K562 (cell line): ENCODE results near the gene LRMDA. TPM values are rescaled to one million over a fixed set of nuclear protein-coding genes. Genes with fewer than 3 reads are reported as not detected.

Experiments
- ATAC-seq: fragments of 200-7000 bp; cut with Tn5 transposase; 3 replicates; pipeline ENCODE4 v1.9.1; 2020; ENCODE audit warnings: moderate library complexity
- BruUV-seq: library from RNA; stranded (reverse); fragments of 400-500 nt; replicated peaks from 2 replicates; lab custom pipeline; 2021; lab: Mats Ljungman, UMichigan
- CTCF ChIA-PET: fragments of 300-600 bp; formaldehyde crosslinking; extraction: SDS; loops from one replicate; lab custom pipeline; 2021; ENCODE audit warnings: low intra/inter-chr PET ratio; lab: Yijun Ruan, JAX
- POLR2A ChIA-PET: fragments of 300-600, 350-650 bp; sonication (Branson Sonifier 250); formaldehyde crosslinking; extraction: SDS; loops from one replicate; lab custom pipeline; 2021; ENCODE audit warnings: antibody characterized with exemption, inconsistent platforms; lab: Yijun Ruan, JAX
- DNase-seq, 4 experiments: peaks; one replicate each; pipeline versions ENCODE4 v3.0.0 to v3.0.0-alpha.2; 2011 to 2018; ENCODE audit warnings: low spot score in 3 of 4, mixed read lengths in 3 of 4; ENCODE audit errors: extremely low read depth in 1 of 4
- FAIRE-seq: peaks from 2 replicates; lab custom pipeline; 2011; peaks lifted over from hg19 to GRCh38; lab: Jason Lieb, UNC
- H2AFZ ChIP-seq: 2 replicates; pipeline ENCODE4 v1.6.0; 2011; ENCODE audit warnings: low read depth, low read length, control low read depth, inconsistent platforms
- H3K27ac ChIP-seq: fragments of 200-600 bp; 3 replicates; pipeline ENCODE4 v1.8.0; 2011; ENCODE audit warnings: low read depth, mild to moderate bottlenecking, control low read depth, inconsistent platforms, low read length, moderate library complexity, mixed read lengths; ENCODE audit errors: extremely low read depth
- H3K27me3 ChIP-seq, 2 experiments: fragments of 300-600 bp in 1 of 2; 2 replicates in 1 of 2; 3 replicates in 1 of 2; pipeline versions ENCODE4 v1.6.0 to v1.8.0; 2011; ENCODE audit warnings: inconsistent platforms in 2 of 2, low read length in 2 of 2, mild to moderate bottlenecking in 1 of 2, mixed read lengths in 1 of 2, moderate library complexity in 1 of 2; ENCODE audit not compliant: control insufficient read depth in 2 of 2, insufficient read depth in 2 of 2
- H3K36me3 ChIP-seq: fragments of 300-600 bp; 3 replicates; pipeline ENCODE4 v1.8.0; 2011; ENCODE audit warnings: mild to moderate bottlenecking, low read length, inconsistent platforms; ENCODE audit not compliant: control insufficient read depth, insufficient read depth
- H3K4me1 ChIP-seq, 2 experiments: fragments of 200-600 bp in 1 of 2; replicated peaks in 1 of 2; 2 replicates in 1 of 2; 3 replicates in 1 of 2; pipeline versions ENCODE4 v1.5.1 to v1.8.0; 2011; ENCODE audit warnings: inconsistent platforms in 2 of 2, low read length in 2 of 2, mild to moderate bottlenecking in 1 of 2, mixed read lengths in 1 of 2, moderate library complexity in 1 of 2; ENCODE audit not compliant: control insufficient read depth in 2 of 2, insufficient read depth in 2 of 2
- H3K4me2 ChIP-seq: 2 replicates; pipeline ENCODE4 v1.6.1; 2011; ENCODE audit warnings: low read length, control low read depth, inconsistent platforms, mixed read lengths; ENCODE audit not compliant: insufficient read depth
- H3K4me3 ChIP-seq: fragments of 200-600 bp; sonication (generic), shearing (Covaris generic); 2 replicates; pipeline ENCODE4 v1.5.1; 2016; ENCODE audit warnings: control low read depth, inconsistent platforms
- H3K79me2 ChIP-seq: fragments of 200-600 bp; 3 replicates; pipeline ENCODE4 v1.8.0; 2011; ENCODE audit warnings: low read length, inconsistent platforms; ENCODE audit not compliant: control insufficient read depth, insufficient read depth
- H3K9ac ChIP-seq, 2 experiments: 2 replicates each; pipeline versions ENCODE4 v1.6.0 to v1.6.1; 2011; ENCODE audit warnings: low read depth in 2 of 2, low read length in 2 of 2, control low read depth in 1 of 2, inconsistent platforms in 1 of 2, mild to moderate bottlenecking in 1 of 2, mixed read lengths in 1 of 2; ENCODE audit not compliant: insufficient read depth in 1 of 2
- H3K9me1 ChIP-seq: one replicate; pipeline ENCODE4 v1.6.0; 2011; ENCODE audit warnings: inconsistent platforms, mild to moderate bottlenecking, low read length, moderate library complexity; ENCODE audit not compliant: control insufficient read depth, insufficient read depth
- H3K9me3 ChIP-seq: replicated peaks from 2 replicates; pipeline ENCODE4 v1.5.1; 2011; ENCODE audit warnings: low read depth, low read length, inconsistent platforms; ENCODE audit not compliant: control insufficient read depth, insufficient read depth
- H4K20me1 ChIP-seq: replicated peaks from 2 replicates; pipeline ENCODE4 v1.6.1; 2011; ENCODE audit warnings: low read length, inconsistent platforms, mixed read lengths; ENCODE audit not compliant: control insufficient read depth, insufficient read depth
- HNRNPH1 ChIP-seq: fragments of 200-400 bp; formaldehyde crosslinking; optimal IDR thresholded peaks from 2 replicates; pipeline ENCODE3; 2017; ENCODE audit warnings: low read depth, mild to moderate bottlenecking, low read length, moderate library complexity
- MYBL2 ChIP-seq, 2 experiments: fragments of 450-650 bp in 1 of 2; sonication (generic) in 1 of 2; formaldehyde crosslinking in 1 of 2; IDR thresholded peaks; 2 replicates each; pipeline versions ENCODE4 v1.6.1 to v1.8.1; 2017 to 2022; ENCODE audit warnings: borderline replicate concordance in 1 of 2, inconsistent platforms in 1 of 2, low read depth in 1 of 2, mild to moderate bottlenecking in 1 of 2, missing genetic modification reagents in 1 of 2, moderate library complexity in 1 of 2
- NR2C2 ChIP-seq, 2 experiments: fragments of 200-800 bp in 1 of 2; sonication (Bioruptor generic) in 1 of 2; sonication (generic) in 1 of 2; formaldehyde crosslinking in 1 of 2; IDR thresholded peaks; 2 replicates each; pipeline versions ENCODE4 v1.6.1 to v1.8.0; 2016 to 2022; ENCODE audit warnings: mild to moderate bottlenecking in 1 of 2, missing compliant biosample characterization in 1 of 2, missing genetic modification characterization in 1 of 2, missing genetic modification reagents in 1 of 2
- TBL1XR1 ChIP-seq, 2 experiments: IDR thresholded peaks; 2 replicates each; pipeline ENCODE4 v1.6.1; 2012; ENCODE audit warnings: improper control_type of control experiment in 2 of 2, low read length in 2 of 2, mild to moderate bottlenecking in 1 of 2
- ZNF780A ChIP-seq: fragments of 250-450 bp; sonication (Bioruptor Pico); IDR thresholded peaks from 2 replicates; pipeline ENCODE4 v1.5.0; 2021; ENCODE audit warnings: mild to moderate bottlenecking
- ZSCAN29 ChIP-seq: fragments of 450-650 bp; IDR thresholded peaks from 2 replicates; pipeline ENCODE4 v1.6.1; 2017
- WGBS: fragments of 100-300 bp; shearing (Covaris generic); methylation state at CpG from one replicate; pipeline ENCODE4 v1.1.6; 2016; ENCODE audit warnings: low coverage, mixed read lengths; ENCODE audit not compliant: insufficient coverage; ENCODE audit errors: missing lambda C conversion rate; 5-methylcytosine and 5-hydroxymethylcytosine counted together
- in situ Hi-C: fragments of 300-500 bp; cut with MboI; formaldehyde crosslinking; loops from 4 replicates; pipeline ENCODE4 v1.15.0; 2018; ENCODE audit warnings: inconsistent platforms, mixed read lengths
- intact Hi-C: fragments of 100-400 bp; cut with micrococcal nuclease; formaldehyde crosslinking; loops from 2 replicates; pipeline ENCODE4 v1.14.2; 2022
- polyA plus RNA-seq, 8 experiments: library from polyadenylated mRNA; depleted of rRNA in 4 of 8; stranded (reverse) in 5 of 8; unstranded in 3 of 8; fragments of >200 nt; fragmentation: Nextera tagmentation in 2 of 8; fragmentation: Illumina TruSeq in 1 of 8; extraction: Ambion mirVana in 2 of 8; extraction: Trizol in 1 of 8; gene quantifications; 2 replicates each; pipeline versions ENCODE4 v1.2.1 to v1.2.3, GENCODE V29; 2011 to 2014; ENCODE audit warnings: inconsistent platforms in 1 of 8, missing spikeins in 1 of 8
- total RNA-seq, 7 experiments: library from RNA; depleted of rRNA in 6 of 7; stranded (reverse); fragments of >200 nt in 6 of 7; fragmentation: Illumina TruSeq in 2 of 7; extraction: Trizol in 2 of 7; gene quantifications; 2 replicates each; pipeline versions ENCODE4 v1.2.1 to v1.2.3, GENCODE V29; 2011 to 2021; ENCODE audit warnings: low replicate concordance in 1 of 7

LRMDA gene
- total and polyA plus RNA-seq, 9 of the 15 experiments (the other 6 are each of a cell fraction or from before 2014, with no cell fraction given), result 0.25 TPM; not detected in 8

DNA sequence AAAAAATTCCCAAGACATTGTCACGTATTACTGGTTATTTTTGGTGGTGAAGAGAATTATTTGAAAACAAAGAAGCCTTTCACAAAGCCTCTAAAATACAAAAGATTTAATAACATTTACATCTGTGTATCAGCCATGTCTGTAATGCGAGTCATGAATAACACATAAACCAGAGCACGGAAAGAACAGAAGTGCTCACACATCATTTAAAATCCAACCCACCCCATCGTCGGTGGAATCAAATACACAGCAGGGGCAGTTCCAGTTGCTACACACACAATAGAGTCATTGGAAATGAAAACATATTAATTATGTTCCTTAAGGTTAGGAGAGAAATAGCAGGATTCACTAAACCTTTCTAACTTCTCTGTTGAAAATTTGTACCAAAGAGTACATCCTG lies 1108.9 kb downstream of the LRMDA start:
- Histone ChIP-seq H3K4me1 (no peaks in the 10 kb centered on the region), H3K27me3 (no peaks in the 10 kb centered on the region), H3K36me3 (no peaks in the 10 kb centered on the region), H3K9me3 (no peaks in the 10 kb centered on the region), H3K79me2 (no peaks in the 10 kb centered on the region), H2AFZ (no peak overlapping the region), H3K9me1 (no peaks in the 10 kb centered on the region), H3K4me3 (no peak overlapping the region)
- in situ Hi-C loops, result no loop called here
- FAIRE-seq (no peak), DNase-seq (no peak), ATAC-seq (no peak)
- BruUV-seq, result no TSS peak
- TF ChIP-seq HNRNPH1, result no peak
- TF ChIP-seq MYBL2 (IDR thresholded peaks at IDR 0.05; ENCODE audit: low read depth), result no peak
- no peak for TF ChIP-seq MYBL2 (CRISPR knock-in tag; IDR thresholded peaks at IDR 0.05; ENCODE audit: borderline replicate concordance)
- TF ChIP-seq NR2C2 (CRISPR knock-in tag; IDR thresholded peaks at IDR 0.05), result no peak
- TF ChIP-seq NR2C2 (tag; IDR thresholded peaks at IDR 0.05), result no peak
- TF ChIP-seq TBL1XR1 (IDR thresholded peaks at IDR 0.05; ENCODE audit: low read length in 2 of 2), result no peak
- TF ChIP-seq ZSCAN29, result no peak
- TF ChIP-seq, all 486 proteins: peak for 0
- CTCF ChIA-PET, result no interaction called here
- POLR2A ChIA-PET, result no interaction called here
- intact Hi-C loops, result loop anchor here (10.0 kb wide), 2 partner anchors 444 to 1146 kb away; no protein-coding TSS in a partner anchor
- Histone ChIP-seq H3K4me2 (no peak overlapping the region), H4K20me1 (no peaks in the 10 kb centered on the region), H3K9ac (no peak overlapping the region), H3K27ac (no peak overlapping the region)
- WGBS, result 2% methylated on average over 5 of the region's 5 CpGs

DNA sequence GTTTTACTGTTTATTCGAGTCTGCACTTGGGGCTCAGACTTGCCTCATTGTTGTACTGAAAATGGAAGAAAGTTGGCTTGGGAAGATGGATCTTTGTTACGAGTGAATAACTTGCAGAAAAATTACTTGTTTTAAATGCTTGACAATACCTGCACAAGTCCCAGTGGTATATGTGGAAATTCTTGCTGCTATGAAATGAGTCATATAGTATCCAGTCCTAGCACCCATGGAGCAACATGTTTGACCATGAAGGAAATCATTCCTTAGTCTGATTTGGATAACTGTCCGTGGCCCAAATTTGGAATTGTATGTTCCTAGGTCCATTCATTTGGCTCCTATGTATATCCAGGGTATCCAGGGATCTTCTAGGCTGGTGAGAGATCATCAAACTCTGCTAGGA lies 1109.4 kb downstream of the LRMDA start:
- in situ Hi-C loops, result no loop called here
- no peak overlapping the region for H3K4me3 ChIP-seq
- no peak for TF ChIP-seq ZNF780A (CRISPR knock-in tag)
- 0% methylated on average over 3 of the region's 3 CpGs for WGBS
- FAIRE-seq, result no peak
- CTCF ChIA-PET, result no interaction called here
- H4K20me1 ChIP-seq, result no peaks in the 10 kb centered on the region
- no peak for ATAC-seq
- no peaks in the 10 kb centered on the region for H3K36me3 ChIP-seq
- intact Hi-C loops, result loop anchor here (10.0 kb wide), 2 partner anchors 444 to 1146 kb away; no protein-coding TSS in a partner anchor
- H3K27me3 ChIP-seq, result no peaks in the 10 kb centered on the region
- POLR2A ChIA-PET, result no interaction called here
- no peaks in the 10 kb centered on the region for H3K79me2 ChIP-seq
- no peaks in the 10 kb centered on the region for H3K9me3 ChIP-seq
- no peak overlapping the region for H3K4me2 ChIP-seq
- no peaks in the 10 kb centered on the region for H3K9me1 ChIP-seq
- H3K9ac ChIP-seq, result no peak overlapping the region
- H3K4me1 ChIP-seq, result no peaks in the 10 kb centered on the region
- H2AFZ ChIP-seq, result no peak overlapping the region
- no TSS peak for BruUV-seq
- DNase-seq, result no peak
- no peak overlapping the region for H3K27ac ChIP-seq
